ENCODE results near the gene MAP3K10. TPM values are rescaled to one million over a fixed set of nuclear protein-coding genes. Genes with fewer than 3 reads are reported as not detected.

MAP3K10 gene
- total RNA-seq, 2 donors from 2014 or later, result 35.2 to 39.3 TPM

- H3K9me3 ChIP-seq (ENCODE audit: control insufficient read depth, low read length), result no peaks in the 10 kb centered on the region
- WGBS, 2 experiments (ENCODE audit: insufficient coverage in 1 of 2, insufficient read length in 1 of 2), result 84 to 86% methylated on average over 2 to 5 of the region's 5 CpGs
- H3K27ac ChIP-seq (ENCODE audit: low read depth, low read length), result no peak overlapping the region
- DNase-seq, result no peak
- no peak overlapping the region for H3K27ac Mint-ChIP-seq
- no peaks in the 10 kb centered on the region for H3K27me3 ChIP-seq (ENCODE audit: control insufficient read depth, insufficient read depth, low read length, poor library complexity, severe bottlenecking)
- no peak overlapping the region for H3K4me3 Mint-ChIP-seq
- H3K36me3 Mint-ChIP-seq (ENCODE audit: low read depth), result no peaks in the 10 kb centered on the region
- TF ChIP-seq CTCF (conservative IDR thresholded peaks at IDR 0.05), result no peak
- no peak overlapping the region for H3K4me3 ChIP-seq (ENCODE audit: low read length)
- no peaks in the 10 kb centered on the region for H3K36me3 ChIP-seq (ENCODE audit: control insufficient read depth, insufficient read depth, low read length)
- peaks cover 2% of the 10 kb centered on the region for H3K27me3 Mint-ChIP-seq (ENCODE audit: insufficient read depth)
- no peak overlapping the region for H3K9ac ChIP-seq (ENCODE audit: extremely low read depth, low read length, poor library complexity, severe bottlenecking)
- H3K4me1 Mint-ChIP-seq, result no peaks in the 10 kb centered on the region
- no peaks in the 10 kb centered on the region for H3K4me1 ChIP-seq (ENCODE audit: control insufficient read depth, insufficient read depth, low read length)
- peaks cover 8% of the 10 kb centered on the region for H3K9me3 Mint-ChIP-seq
Observed at GRCh38 chr19:40159744-40160143, 31.5 kb upstream of the MAP3K10 start.

- no peaks in the 10 kb centered on the region for H3K27me3 ChIP-seq (ENCODE audit: control insufficient read depth, insufficient read depth, low read length, poor library complexity, severe bottlenecking)
- H3K9ac ChIP-seq (ENCODE audit: extremely low read depth, low read length, poor library complexity, severe bottlenecking), result no peak overlapping the region
- Mint-ChIP-seq H3K36me3 (ENCODE audit: low read depth) (no peaks in the 10 kb centered on the region), H3K9me3 (peaks cover 3% of the 10 kb centered on the region), H3K27ac (no peak overlapping the region), H3K4me1 (no peaks in the 10 kb centered on the region), H3K4me3 (no peak overlapping the region), H3K27me3 (ENCODE audit: insufficient read depth) (peaks cover 2% of the 10 kb centered on the region)
- 88 to 100% methylated on average over 1 to 3 of the region's 3 CpGs for WGBS, 2 experiments (ENCODE audit: insufficient coverage in 1 of 2, insufficient read length in 1 of 2)
- DNase-seq, result no peak
- no peak overlapping the region for H3K27ac ChIP-seq (ENCODE audit: low read depth, low read length)
- no peaks in the 10 kb centered on the region for H3K4me1 ChIP-seq (ENCODE audit: control insufficient read depth, insufficient read depth, low read length)
- no peak for TF ChIP-seq CTCF (conservative IDR thresholded peaks at IDR 0.05)
- no peak overlapping the region for H3K4me3 ChIP-seq (ENCODE audit: low read length)
- H3K36me3 ChIP-seq (ENCODE audit: control insufficient read depth, insufficient read depth, low read length), result no peaks in the 10 kb centered on the region
- H3K9me3 ChIP-seq (ENCODE audit: control insufficient read depth, low read length), result no peaks in the 10 kb centered on the region
Observed at GRCh38 chr19:40162104-40162503, 29.1 kb upstream of the MAP3K10 start.

GRCh38 chr19:40163541-40164129 is 27.6 kb upstream of the MAP3K10 start:
- WGBS, 2 experiments (ENCODE audit: insufficient coverage in 1 of 2, insufficient read length in 1 of 2), result 98 to 100% methylated on average over 3 to 4 of the region's 4 CpGs
- no peak overlapping the region for H3K9ac ChIP-seq (ENCODE audit: extremely low read depth, low read length, poor library complexity, severe bottlenecking)

More at GRCh38 chr19:40163541-40164129, 27.6 kb upstream of the MAP3K10 start:
- Histone ChIP-seq H3K4me3 (ENCODE audit: low read length) (no peak overlapping the region), H3K9me3 (ENCODE audit: control insufficient read depth, low read length) (no peaks in the 10 kb centered on the region), H3K4me1 (ENCODE audit: control insufficient read depth, insufficient read depth, low read length) (no peaks in the 10 kb centered on the region), H3K27ac (ENCODE audit: low read depth, low read length) (no peak overlapping the region), H3K27me3 (ENCODE audit: control insufficient read depth, insufficient read depth, low read length, poor library complexity, severe bottlenecking) (no peaks in the 10 kb centered on the region), H3K36me3 (ENCODE audit: control insufficient read depth, insufficient read depth, low read length) (no peaks in the 10 kb centered on the region)
- no peak for TF ChIP-seq CTCF (conservative IDR thresholded peaks at IDR 0.05)
- peaks cover 3% of the 10 kb centered on the region for H3K9me3 Mint-ChIP-seq
- H3K36me3 Mint-ChIP-seq (ENCODE audit: low read depth), result no peaks in the 10 kb centered on the region
- H3K27me3 Mint-ChIP-seq (ENCODE audit: insufficient read depth), result no peaks in the 10 kb centered on the region
- H3K27ac Mint-ChIP-seq, result no peak overlapping the region
- DNase-seq, result no peak
- H3K4me1 Mint-ChIP-seq, result no peaks in the 10 kb centered on the region
- no peak overlapping the region for H3K4me3 Mint-ChIP-seq
